Fibroblast of the aortic adventitia (primary cell): ENCODE measurements around the gene KIF21B. TPM values are rescaled to one million over a fixed set of nuclear protein-coding genes. Genes with fewer than 3 reads are reported as not detected.
"Not testable (repeated sequence)": the region's sequence is repeated elsewhere in the genome, so short reads cannot be mapped to it uniquely, and the experiment has no call there.

Source experiments
- DNase-seq: peaks from one replicate; pipeline ENCODE4 v3.0.0-alpha.2; 2010; ENCODE audit warnings: low read depth
- H3K4me3 ChIP-seq: 2 replicates; pipeline ENCODE4 v1.5.1; 2011; ENCODE audit warnings: low read depth, mild to moderate bottlenecking, control low read depth, low read length, moderate library complexity
- total RNA-seq: library from RNA; depleted of rRNA; stranded (reverse); fragments of >200 nt; gene quantifications from 2 replicates; pipeline ENCODE4 v1.2.3, GENCODE V29; 2012; ENCODE audit warnings: low replicate concordance
- TF ChIP-seq, protein P1 (sequence below): IDR thresholded peaks from 2 replicates; pipeline ENCODE4 v1.5.1; 2011; ENCODE audit warnings: mild to moderate bottlenecking, low read length, control low read depth, inconsistent platforms; ENCODE audit not compliant: insufficient read depth

KIF21B gene
- total RNA-seq, 1 donor, result under 0.01 TPM

DNA sequence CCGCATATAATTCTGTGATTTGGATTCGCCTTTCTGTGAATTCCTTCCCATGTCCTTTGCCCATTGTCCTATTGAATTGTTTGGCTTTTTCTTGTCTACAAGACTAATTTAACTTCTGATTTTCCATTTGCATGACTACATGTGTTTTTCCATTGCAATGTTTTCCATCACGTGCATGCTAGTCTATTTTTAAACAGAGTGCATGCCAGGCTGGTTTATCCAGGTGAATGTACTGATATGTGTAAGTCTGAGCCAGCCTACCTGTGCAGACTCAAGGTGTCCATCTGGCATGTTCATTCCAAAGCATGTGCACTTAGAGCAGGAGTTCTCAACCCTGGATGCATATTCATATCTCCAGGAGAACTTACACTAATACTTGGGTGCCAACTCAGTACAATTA lies 69.1 kb downstream of the KIF21B start:
- TF ChIP-seq, protein P1, sequence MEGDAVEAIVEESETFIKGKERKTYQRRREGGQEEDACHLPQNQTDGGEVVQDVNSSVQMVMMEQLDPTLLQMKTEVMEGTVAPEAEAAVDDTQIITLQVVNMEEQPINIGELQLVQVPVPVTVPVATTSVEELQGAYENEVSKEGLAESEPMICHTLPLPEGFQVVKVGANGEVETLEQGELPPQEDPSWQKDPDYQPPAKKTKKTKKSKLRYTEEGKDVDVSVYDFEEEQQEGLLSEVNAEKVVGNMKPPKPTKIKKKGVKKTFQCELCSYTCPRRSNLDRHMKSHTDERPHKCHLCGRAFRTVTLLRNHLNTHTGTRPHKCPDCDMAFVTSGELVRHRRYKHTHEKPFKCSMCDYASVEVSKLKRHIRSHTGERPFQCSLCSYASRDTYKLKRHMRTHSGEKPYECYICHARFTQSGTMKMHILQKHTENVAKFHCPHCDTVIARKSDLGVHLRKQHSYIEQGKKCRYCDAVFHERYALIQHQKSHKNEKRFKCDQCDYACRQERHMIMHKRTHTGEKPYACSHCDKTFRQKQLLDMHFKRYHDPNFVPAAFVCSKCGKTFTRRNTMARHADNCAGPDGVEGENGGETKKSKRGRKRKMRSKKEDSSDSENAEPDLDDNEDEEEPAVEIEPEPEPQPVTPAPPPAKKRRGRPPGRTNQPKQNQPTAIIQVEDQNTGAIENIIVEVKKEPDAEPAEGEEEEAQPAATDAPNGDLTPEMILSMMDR, result no peak
- H3K4me3 ChIP-seq, result no peak overlapping the region
- DNase-seq, result no peak

DNA sequence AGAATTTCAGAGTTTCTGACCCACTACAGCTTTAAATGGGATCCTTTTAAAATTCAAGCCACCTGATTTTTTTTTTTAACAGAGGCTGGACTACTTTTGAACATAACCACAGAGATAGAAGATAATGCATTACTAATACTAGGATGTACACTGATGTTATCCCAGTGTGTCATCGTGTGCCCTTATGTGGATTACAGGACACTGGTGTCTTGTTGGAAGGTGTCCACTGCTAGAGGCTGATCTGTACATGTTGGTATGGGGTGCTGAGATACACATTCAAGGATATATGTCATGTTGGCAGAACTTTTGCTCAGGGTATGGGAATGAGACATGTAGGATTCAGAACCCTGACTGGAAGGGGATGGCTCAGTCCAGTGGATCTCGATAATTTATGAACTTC lies 72.5 kb downstream of the KIF21B start:
- H3K4me3 ChIP-seq, result no peak overlapping the region
- TF ChIP-seq, protein P1, result no peak
- DNase-seq, result no peak

- TF ChIP-seq, protein P1, result no peak
- no peak for DNase-seq
- no peak overlapping the region for H3K4me3 ChIP-seq
Observed at GRCh38 chr1:200949626-200950025, 73.9 kb downstream of the KIF21B start.

GRCh38 chr1:200947059-200947566 lies 76.4 kb downstream of the KIF21B start:
- no peak overlapping the region for H3K4me3 ChIP-seq
- no peak for DNase-seq
- TF ChIP-seq, protein P1, result no peak

DNA sequence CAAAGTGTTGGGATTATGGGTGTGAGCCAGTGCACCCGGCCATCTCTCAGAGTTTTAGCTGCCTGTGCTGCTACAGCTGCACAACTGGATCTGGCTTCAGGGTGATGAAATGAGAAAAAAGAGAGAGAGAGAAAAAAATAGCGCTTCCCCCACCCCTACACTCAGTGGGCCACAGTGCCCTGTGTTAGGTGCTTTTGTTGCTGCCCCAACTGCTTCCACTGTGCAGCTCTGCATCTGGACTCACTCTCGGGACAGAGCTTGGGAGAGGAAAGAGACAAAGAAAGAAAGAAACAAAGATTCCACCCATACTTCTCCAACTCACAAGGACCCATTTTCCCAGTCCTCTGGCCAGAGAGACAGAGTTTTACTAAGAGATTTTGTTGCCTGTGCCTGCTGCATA lies 78.4 kb downstream of the KIF21B start:
- TF ChIP-seq, protein P1, result no peak
- H3K4me3 ChIP-seq, result no peak overlapping the region
- no peak for DNase-seq

DNA sequence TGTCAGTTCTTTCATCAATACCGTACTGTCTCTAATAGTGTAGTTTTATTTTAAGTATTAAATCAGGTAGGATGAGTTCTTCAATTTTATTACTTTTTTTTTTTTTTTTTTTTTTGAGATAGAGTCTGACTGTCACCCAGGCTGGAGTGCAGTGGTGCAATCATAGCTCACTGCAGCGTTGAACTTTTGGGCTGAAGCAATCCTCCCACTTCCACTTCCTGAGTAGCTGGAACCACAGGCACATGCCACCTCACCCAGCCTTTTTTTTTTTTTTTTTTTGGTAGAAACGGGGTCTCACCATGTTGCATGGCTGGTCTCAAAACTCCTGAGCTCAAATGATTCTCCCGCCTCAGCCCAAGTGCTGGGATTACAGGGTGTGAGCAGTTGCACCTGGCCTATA lies 84.6 kb downstream of the KIF21B start:
- no peak for DNase-seq
- TF ChIP-seq, protein P1, result no peak
- H3K4me3 ChIP-seq, result no peak overlapping the region

DNA sequence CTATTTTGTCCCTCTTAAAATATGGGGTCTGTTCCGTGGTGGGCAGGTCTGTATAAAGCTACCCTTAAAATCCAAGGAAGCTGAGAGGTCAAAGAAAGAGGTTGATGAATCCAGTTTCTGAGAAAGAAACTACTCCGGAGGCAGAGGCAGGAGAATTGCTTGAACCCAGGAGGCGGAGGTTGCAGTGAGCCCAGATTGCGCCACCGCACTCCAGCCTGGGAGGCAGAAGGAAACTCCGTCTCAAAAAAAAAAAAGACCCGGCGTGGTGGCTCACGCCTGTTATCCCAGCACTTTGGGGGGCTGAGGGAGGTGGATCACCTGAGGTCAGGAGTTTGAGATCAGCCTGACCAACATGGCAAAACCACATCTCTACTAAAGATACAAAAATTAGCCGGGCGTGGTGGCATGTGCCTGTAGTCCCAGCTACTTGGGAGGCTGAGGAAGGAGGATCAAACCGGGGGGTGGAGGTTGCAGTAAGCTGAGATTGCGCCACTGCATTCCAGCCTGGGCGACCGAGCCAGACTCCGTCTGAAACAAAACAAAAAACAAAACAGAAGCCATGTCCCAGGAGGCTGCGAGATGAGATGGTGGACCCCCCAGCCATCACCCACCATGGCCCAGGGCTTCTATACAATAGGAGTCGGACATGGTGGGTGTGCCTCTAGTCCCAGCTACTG lies 88.1 kb downstream of the KIF21B start:
- H3K4me3 ChIP-seq, DNase-seq: not testable (repeated sequence)
